Measurements from ENCODE around the gene POLR3B. TPM values are rescaled to one million over a fixed set of nuclear protein-coding genes. Genes with fewer than 3 reads are reported as not detected.

Gene POLR3B
- total RNA-seq, 1 donor from 2014 or later = 9.6 TPM

DNA sequence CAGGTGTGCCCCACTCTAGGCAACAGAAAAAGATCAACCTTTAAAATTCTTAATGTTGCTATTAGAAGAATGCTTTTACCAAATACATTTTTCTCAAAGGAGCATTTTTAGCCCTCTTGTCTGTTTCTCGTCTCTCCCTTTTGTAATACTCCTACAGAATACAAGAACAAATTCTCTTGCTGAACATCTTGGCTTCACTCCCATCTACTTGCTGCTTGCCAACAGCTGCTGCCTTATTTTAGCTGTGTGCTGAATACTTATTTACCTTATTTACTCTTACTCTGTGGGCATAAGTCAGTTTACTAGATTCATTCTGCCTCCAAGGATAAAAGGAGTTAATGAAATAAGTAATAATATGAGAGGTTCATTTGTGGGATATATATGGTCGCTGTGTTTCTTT is 70.8 kb downstream of the POLR3B start:
- DNase-seq (no peak), ATAC-seq (no peak)
- H3K27ac ChIP-seq = no peak overlapping the region
- no peak overlapping the region for H3K4me3 ChIP-seq
- no peaks in the 10 kb centered on the region for H3K9me3 ChIP-seq
- TF ChIP-seq, protein P1, sequence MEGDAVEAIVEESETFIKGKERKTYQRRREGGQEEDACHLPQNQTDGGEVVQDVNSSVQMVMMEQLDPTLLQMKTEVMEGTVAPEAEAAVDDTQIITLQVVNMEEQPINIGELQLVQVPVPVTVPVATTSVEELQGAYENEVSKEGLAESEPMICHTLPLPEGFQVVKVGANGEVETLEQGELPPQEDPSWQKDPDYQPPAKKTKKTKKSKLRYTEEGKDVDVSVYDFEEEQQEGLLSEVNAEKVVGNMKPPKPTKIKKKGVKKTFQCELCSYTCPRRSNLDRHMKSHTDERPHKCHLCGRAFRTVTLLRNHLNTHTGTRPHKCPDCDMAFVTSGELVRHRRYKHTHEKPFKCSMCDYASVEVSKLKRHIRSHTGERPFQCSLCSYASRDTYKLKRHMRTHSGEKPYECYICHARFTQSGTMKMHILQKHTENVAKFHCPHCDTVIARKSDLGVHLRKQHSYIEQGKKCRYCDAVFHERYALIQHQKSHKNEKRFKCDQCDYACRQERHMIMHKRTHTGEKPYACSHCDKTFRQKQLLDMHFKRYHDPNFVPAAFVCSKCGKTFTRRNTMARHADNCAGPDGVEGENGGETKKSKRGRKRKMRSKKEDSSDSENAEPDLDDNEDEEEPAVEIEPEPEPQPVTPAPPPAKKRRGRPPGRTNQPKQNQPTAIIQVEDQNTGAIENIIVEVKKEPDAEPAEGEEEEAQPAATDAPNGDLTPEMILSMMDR (IDR thresholded peaks at IDR 0.05) = no peak
- intact Hi-C loops (cut with DNase I) = no loop called here
- peaks cover 33% of the 10 kb centered on the region for H3K36me3 ChIP-seq
- no peaks in the 10 kb centered on the region for H3K27me3 ChIP-seq (ENCODE audit: low read depth)
- H3K4me1 ChIP-seq = no peaks in the 10 kb centered on the region

DNA sequence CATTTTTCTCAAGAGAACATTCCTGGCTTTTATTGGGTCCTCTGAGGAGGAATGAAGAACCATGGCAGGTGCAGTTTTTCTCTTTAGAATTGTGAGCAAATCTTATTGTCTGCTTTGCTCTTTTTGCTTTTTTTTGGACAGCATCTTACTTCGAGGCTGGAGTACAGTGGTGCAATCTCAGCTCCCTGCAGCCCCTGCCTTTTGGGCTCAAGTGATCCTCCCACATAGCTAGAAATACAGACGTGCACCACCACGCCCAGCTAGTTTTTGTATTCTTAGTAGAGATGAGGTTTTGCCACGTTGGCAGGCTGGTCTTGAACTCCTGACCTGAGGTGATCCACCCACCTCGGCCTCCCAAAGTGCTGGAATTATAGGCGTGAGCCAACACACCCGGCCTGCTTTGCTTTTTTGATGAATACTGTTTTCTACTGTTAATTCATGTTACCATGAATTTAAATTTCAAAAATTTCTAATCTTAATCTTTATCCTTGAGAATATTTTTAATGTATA is 71.5 kb downstream of the POLR3B start:
- TF ChIP-seq, protein P1 (IDR thresholded peaks at IDR 0.05) = no peak
- ATAC-seq = no peak

DNA sequence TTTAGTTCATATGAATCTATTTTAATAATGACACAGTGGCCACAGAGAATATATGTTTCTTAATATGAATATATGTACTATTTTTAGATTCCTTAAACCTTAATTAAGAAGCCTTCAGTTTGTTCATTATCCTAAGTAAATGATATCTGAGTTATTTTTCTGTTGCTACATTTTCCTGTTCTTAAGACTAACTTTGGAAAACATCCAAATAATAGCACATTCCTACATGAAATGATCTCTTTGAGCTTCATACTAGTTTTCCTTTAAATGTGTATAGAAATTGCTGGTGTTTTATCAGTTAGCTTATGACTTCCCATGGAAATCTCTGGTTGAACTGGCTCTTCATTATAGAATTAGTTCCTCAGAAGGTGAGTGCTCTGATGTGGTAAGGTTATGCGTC is 72.1 kb downstream of the POLR3B start:
- H3K4me1 ChIP-seq = no peaks in the 10 kb centered on the region
- no peak for ATAC-seq
- no peak overlapping the region for H3K4me3 ChIP-seq
- no peak for DNase-seq
- TF ChIP-seq, protein P1 (IDR thresholded peaks at IDR 0.05) = no peak
- intact Hi-C loops (cut with DNase I) = no loop called here
- no peaks in the 10 kb centered on the region for H3K27me3 ChIP-seq (ENCODE audit: low read depth)
- H3K27ac ChIP-seq = no peak overlapping the region
- no peaks in the 10 kb centered on the region for H3K9me3 ChIP-seq
- H3K36me3 ChIP-seq = peaks cover 46% of the 10 kb centered on the region

More for the DNA sequence above, 71.5 kb downstream of the POLR3B start:
- H3K9me3 ChIP-seq = no peaks in the 10 kb centered on the region
- H3K27me3 ChIP-seq (ENCODE audit: low read depth) = no peaks in the 10 kb centered on the region
- intact Hi-C loops (cut with DNase I) = no loop called here
- H3K4me3 ChIP-seq = no peak overlapping the region
- H3K36me3 ChIP-seq = peaks cover 41% of the 10 kb centered on the region
- H3K4me1 ChIP-seq = no peaks in the 10 kb centered on the region
- DNase-seq = no peak
- no peak overlapping the region for H3K27ac ChIP-seq

DNA sequence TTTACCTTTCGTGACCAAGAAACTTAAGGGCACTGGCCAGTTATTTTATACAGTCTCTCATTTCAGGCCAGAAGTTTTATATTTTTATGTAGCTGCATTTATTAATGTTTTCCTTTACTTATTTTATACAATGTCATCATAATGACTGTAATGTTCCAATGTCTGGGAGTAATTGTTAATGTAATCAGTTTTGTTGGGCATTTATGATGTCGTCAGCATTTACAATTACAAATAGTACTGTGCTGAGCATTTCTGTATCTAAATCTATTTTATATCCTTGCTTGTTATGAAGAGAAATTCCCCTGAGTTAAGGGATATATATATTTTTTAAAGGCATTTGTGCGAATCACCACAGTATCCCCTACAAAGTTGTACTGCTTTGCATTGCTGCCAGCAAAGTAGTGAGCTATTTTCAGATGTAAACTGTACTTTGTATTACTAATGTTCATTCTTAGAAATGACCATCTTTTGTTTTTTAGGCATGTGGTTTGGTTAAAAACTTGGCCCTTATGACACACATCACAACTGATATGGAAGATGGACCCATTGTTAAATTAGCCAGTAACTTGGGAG is 74.4 kb downstream of the POLR3B start:
- H3K4me1 ChIP-seq = no peaks in the 10 kb centered on the region
- DNase-seq (no peak), ATAC-seq (no peak)
- intact Hi-C loops (cut with DNase I) = no loop called here
- H3K27me3 ChIP-seq (ENCODE audit: low read depth) = no peaks in the 10 kb centered on the region
- H3K9me3 ChIP-seq = no peaks in the 10 kb centered on the region
- H3K36me3 ChIP-seq = peaks cover 61% of the 10 kb centered on the region
- H3K27ac ChIP-seq = no peak overlapping the region
- H3K4me3 ChIP-seq = no peak overlapping the region
- TF ChIP-seq, protein P1 (IDR thresholded peaks at IDR 0.05) = no peak

DNA sequence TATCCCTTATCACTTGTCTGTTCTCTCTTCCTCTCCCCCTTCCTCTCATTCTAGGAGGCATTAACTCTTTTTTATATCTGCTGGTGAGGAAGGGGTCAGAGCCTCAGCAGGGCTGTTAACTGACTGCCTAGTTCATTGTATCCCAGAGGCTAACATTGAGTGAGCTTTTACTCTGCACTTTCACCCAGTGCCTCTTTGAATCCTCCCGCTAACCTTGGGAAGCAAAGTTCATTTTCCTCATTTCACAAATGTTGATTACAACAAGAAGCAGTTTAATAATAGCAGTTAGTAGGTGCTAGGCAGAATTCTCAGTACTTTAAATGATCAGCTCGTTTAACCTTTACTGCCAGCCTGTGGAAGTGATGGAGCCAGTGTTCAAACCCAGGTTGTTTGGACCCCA is 75.5 kb downstream of the POLR3B start:
- Histone ChIP-seq H3K27me3 (ENCODE audit: low read depth) (no peaks in the 10 kb centered on the region), H3K27ac (no peak overlapping the region), H3K9me3 (no peaks in the 10 kb centered on the region), H3K36me3 (peaks cover 67% of the 10 kb centered on the region), H3K4me1 (no peaks in the 10 kb centered on the region), H3K4me3 (no peak overlapping the region)
- intact Hi-C loops (cut with DNase I) = no loop called here
- TF ChIP-seq, protein P1 (IDR thresholded peaks at IDR 0.05) = no peak
- ATAC-seq = no peak
- no peak for DNase-seq

All from lower lobe of right lung (tissue), 2 donors.